Measurements from ENCODE around the gene INHA. TPM values are rescaled to one million over a fixed set of nuclear protein-coding genes. Genes with fewer than 3 reads are reported as not detected.

The INHA gene
- total RNA-seq, 1 donor from 2014 or later = under 0.01 TPM

GRCh38 chr2:219562049-219563020 lies 9.8 kb upstream of the INHA start:
- no peaks in the 10 kb centered on the region for H3K27me3 ChIP-seq (ENCODE audit: control insufficient read depth, insufficient read depth, low read length)
- no peak for TF ChIP-seq CTCF (IDR thresholded peaks at IDR 0.05; ENCODE audit: insufficient read depth, low read length, severe bottlenecking)
- no peak overlapping the region for H3K4me3 ChIP-seq (ENCODE audit: low read depth, low read length)
- FAIRE-seq (no peak), DNase-seq (ENCODE audit: low read depth) (no peak)
- peaks cover 1% of the 10 kb centered on the region for H3K36me3 ChIP-seq (ENCODE audit: control insufficient read depth, insufficient read depth, low read length)

GRCh38 chr2:219563271-219563928 lies 8.7 kb upstream of the INHA start:
- Histone ChIP-seq H3K4me3 (ENCODE audit: low read depth, low read length) (no peak overlapping the region), H3K27me3 (ENCODE audit: control insufficient read depth, insufficient read depth, low read length) (no peaks in the 10 kb centered on the region), H3K36me3 (ENCODE audit: control insufficient read depth, insufficient read depth, low read length) (peaks cover 1% of the 10 kb centered on the region)
- peak; percentile 18 for FAIRE-seq
- no peak for DNase-seq (ENCODE audit: low read depth)
- TF ChIP-seq CTCF (IDR thresholded peaks at IDR 0.05; ENCODE audit: insufficient read depth, low read length, severe bottlenecking) = no peak

- no peak overlapping the region for H3K4me3 ChIP-seq (ENCODE audit: low read depth, low read length)
- H3K36me3 ChIP-seq (ENCODE audit: control insufficient read depth, insufficient read depth, low read length) = peaks cover 1% of the 10 kb centered on the region
- DNase-seq (ENCODE audit: low read depth) = no peak
- TF ChIP-seq CTCF (IDR thresholded peaks at IDR 0.05; ENCODE audit: insufficient read depth, low read length, severe bottlenecking) = no peak
- H3K27me3 ChIP-seq (ENCODE audit: control insufficient read depth, insufficient read depth, low read length) = no peaks in the 10 kb centered on the region
- no peak for FAIRE-seq
Measured at GRCh38 chr2:219565130-219566080, 6.7 kb upstream of the INHA start.

GRCh38 chr2:219566640-219567039 lies 5.5 kb upstream of the INHA start:
- Histone ChIP-seq H3K36me3 (ENCODE audit: control insufficient read depth, insufficient read depth, low read length) (peaks cover 1% of the 10 kb centered on the region), H3K4me3 (ENCODE audit: low read depth, low read length) (no peak overlapping the region), H3K27me3 (ENCODE audit: control insufficient read depth, insufficient read depth, low read length) (no peaks in the 10 kb centered on the region)
- FAIRE-seq = no peak
- no peak for DNase-seq (ENCODE audit: low read depth)
- no peak for TF ChIP-seq CTCF (IDR thresholded peaks at IDR 0.05; ENCODE audit: insufficient read depth, low read length, severe bottlenecking)

GRCh38 chr2:219567131-219567530 lies 5.0 kb upstream of the INHA start:
- Histone ChIP-seq H3K4me3 (ENCODE audit: low read depth, low read length) (no peak overlapping the region), H3K36me3 (ENCODE audit: control insufficient read depth, insufficient read depth, low read length) (peaks cover 1% of the 10 kb centered on the region), H3K27me3 (ENCODE audit: control insufficient read depth, insufficient read depth, low read length) (no peaks in the 10 kb centered on the region)
- FAIRE-seq (no peak), DNase-seq (ENCODE audit: low read depth) (no peak)
- no peak for TF ChIP-seq CTCF (IDR thresholded peaks at IDR 0.05; ENCODE audit: insufficient read depth, low read length, severe bottlenecking)
